GM18858 (cell line): ENCODE measurements around the gene WBP1.
"Not testable (repeated sequence)": the region's sequence is repeated elsewhere in the genome, so short reads cannot be mapped to it uniquely, and the experiment has no call there.

Experiments used
- ATAC-seq: cut with Tn5 transposase; IDR thresholded peaks from one replicate; pipeline ENCODE4 v1.9.1; 2021; ENCODE audit not compliant: unreplicated experiment

Gene WBP1

GRCh38 chr2:74448771-74449170, 9.5 kb upstream of the WBP1 start:
- ATAC-seq: no peak

GRCh38 chr2:74450570-74451190, 7.6 kb upstream of the WBP1 start:
- ATAC-seq: no peak

- peak; percentile 43 for ATAC-seq
Observed at GRCh38 chr2:74454654-74455511, 3.4 kb upstream of the WBP1 start, which contains the start of gene INO80B. INO80B (plus strand) TSS chr2:74455087; CDS start chr2:74455117, 30 bp downstream.

- ATAC-seq: no peak
Observed at GRCh38 chr2:74457129-74457548, 1.1 kb upstream of the WBP1 start.

DNA sequence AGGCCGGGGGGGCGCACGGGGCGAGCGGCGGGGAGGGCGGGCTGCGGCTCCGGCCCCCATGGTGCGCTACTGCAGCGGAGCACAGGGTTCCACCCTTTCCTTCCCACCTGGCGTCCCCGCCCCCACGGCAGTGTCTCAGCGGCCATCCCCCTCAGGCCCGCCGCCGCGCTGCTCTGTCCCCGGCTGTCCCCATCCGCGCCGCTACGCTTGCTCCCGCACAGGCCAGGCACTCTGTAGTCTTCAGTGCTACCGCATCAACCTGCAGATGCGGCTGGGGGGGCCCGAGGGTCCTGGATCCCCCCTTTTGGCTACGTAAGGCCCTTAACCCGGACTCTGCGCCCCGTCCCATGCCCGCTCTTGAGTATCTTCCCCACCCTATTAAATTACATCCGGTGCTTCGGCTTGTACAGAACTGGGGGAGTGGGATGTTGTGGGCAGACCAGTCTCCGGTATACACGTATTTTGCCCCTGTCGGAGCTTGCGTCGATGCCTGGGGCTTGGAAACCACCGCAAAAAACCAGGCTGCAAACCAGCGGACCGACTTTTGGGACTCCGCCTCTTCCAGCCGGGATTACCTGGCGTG, 598 bp upstream of the WBP1 start:
- peak; percentile 19 for ATAC-seq

DNA sequence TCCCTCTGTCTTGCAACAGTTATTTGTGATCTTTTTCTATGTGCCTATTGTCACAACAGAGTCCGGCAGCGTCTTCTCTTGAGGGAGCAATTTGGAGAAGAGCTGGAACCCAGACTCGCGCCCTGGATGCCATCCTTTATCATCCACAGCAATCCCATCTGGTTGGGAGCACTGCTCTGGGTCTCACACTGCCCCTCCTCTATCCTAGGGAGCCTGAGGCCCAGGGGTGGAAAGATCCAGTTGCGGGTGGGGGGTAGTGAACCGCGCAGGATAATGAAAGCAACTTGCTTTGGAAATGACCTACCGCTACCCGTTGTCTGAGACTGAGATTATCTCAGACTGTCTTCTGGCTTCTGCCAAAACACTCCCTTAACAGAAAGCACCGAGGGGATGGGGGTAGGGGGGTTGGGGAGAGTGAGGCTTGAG, 713 bp downstream of the WBP1 start:
- no peak for ATAC-seq

DNA sequence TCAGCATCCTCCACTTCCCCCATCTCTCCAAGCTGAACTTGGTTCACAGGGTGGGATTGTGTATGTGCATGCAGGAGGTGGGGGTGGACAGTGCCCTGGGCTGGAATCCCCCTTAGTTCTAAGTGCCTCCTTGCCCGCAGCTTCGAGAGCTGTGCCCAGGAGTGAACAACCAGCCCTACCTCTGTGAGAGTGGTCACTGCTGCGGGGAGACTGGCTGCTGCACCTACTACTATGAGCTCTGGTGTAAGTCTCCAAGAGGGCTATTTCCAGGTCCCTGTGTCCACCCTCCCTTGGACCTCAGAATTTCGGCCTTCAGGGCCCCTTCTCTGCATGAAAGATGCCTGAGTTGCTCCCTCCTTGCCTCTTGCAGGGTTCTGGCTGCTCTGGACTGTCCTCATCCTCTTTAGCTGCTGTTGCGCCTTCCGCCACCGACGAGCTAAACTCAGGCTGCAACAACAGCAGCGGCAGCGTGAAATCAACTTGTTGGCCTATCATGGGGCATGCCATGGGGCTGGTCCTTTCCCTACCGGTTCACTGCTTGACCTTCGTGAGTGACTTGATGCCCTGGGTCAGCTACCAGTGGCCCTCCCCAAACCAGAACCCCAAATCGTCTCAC, 1.4 kb downstream of the WBP1 start:
- ATAC-seq: not testable (repeated sequence)

DNA sequence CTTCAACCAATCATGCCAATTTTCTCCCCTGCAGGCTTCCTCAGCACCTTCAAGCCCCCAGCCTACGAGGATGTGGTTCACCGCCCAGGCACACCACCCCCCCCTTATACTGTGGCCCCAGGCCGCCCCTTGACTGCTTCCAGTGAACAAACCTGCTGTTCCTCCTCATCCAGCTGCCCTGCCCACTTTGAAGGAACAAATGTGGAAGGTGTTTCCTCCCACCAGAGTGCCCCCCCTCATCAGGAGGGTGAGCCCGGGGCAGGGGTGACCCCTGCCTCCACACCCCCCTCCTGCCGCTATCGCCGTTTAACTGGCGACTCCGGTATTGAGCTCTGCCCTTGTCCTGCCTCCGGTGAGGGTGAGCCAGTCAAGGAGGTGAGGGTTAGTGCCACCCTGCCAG, 1.9 kb downstream of the WBP1 start:
- not testable (repeated sequence) for ATAC-seq

DNA sequence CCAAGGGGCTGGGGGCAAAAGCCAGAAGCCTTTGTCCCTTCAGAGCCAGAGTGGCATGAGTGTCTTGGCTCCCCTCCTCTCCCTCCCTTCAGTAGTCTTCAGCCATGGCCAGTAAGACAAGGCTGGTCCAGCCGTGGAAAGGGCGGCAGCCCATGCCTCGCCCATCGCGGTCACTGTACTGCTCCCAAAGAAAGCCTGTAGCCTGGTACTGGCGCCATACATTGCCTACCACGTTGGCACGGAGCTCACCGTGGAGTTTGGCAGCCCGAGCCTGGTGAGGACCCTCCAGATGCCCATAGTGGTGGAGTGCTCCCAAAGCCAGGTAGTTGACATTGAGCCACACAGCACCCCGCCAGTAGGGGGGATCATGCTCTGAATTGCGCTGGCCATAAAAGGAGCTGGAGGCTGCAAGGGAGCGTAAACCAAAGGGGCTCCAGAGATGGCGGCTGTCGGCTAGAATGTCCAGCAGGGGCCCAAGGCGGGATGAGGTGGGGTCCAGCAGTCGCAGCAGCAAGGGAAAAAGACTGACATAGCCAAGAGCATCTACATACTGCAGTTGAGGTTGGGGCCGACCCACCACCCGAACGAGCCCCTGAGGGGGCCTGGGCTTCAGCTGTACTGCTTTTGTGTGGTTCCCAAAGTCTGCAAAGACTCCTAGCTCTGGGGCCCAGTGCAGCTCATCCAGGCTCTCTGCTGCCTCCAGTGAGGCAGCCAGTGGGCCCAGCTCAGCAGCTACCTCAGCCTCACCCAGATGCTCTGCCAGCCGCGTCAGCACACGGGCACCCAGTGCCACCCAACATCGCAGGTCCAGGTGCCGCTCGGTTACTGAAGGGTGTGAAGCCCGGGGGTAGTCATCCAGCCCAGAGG, 3.2 kb downstream of the WBP1 start:
- ATAC-seq: no peak

GRCh38 chr2:74462054-74462785, 4.0 kb downstream of the WBP1 start:
- no peak for ATAC-seq

- ATAC-seq: no peak
Observed at GRCh38 chr2:74462786-74463105, 4.5 kb downstream of the WBP1 start.

DNA sequence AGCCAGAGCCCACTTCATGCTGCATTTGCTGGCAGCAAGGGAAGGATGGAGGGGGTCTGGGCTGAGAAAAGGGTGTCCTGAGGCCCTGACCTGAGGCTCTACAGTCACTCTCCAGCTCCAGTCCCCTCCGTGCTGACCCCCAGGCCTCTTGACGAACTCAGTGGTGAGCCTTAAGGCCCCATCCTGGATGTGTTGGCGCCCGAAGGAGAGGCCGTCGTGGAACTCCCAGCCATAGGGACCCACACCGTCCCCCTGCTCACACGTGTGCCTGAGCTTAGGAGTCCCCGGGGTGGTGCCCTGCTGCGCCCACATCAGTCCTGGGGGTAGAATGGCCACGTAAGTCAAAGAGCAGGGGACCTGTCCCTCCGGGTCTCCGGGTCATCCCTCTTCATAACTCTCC, 6.2 kb downstream of the WBP1 start:
- ATAC-seq: no peak

DNA sequence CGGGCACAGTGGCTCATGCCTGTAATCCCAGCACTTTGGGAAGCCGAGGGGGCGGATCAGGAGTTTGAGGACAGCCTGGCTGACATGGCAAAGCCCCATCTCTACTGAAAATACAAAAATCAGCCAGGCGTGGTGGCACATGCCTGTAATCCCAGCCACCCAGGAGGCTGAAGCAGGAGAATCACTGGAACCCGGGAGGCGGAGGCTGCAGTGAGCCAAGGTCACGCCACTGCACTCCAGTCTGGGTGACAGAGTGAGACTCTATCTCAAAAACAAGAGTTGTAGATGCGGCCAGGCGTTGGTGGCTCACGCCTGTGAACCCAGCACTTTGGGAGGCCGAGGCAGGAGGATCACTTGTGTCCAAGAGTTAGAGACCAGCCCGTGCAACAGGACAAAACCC, 12.5 kb downstream of the WBP1 start:
- ATAC-seq: not testable (repeated sequence)

DNA sequence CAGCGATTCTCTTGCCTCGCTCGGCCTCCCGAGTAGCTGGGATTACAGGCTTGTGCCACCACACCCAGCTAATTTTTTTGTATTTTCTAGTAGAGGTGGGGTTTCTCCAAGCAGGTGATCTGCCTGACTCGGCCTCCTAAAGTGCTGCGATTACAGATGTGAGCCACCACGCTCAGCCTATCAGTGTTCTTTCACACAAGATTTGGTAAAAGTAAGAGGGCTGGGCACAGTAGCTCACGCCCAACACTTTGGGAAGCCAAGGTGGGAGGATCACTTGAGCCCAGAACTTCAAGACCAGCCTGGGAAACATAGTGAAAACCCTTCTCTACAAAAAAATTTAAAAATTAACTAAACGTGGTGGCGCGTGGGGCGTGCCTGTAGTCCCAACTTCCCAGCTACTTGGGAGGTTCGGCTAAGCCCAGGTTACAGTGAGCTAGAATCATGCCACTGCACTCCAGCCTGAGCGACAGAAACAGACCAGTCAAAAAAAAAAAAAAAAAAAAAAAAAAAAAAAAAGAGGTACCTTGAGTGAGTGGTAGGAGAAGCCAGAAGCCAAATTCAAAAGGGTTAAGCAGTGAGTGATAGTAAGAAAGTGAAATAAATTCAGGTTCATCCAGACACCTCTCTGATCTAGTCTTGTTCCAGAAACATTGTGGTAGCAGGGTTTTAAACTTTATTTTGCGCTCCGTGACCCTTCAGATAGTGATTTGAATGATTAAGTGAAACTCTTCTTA, 13.3 kb downstream of the WBP1 start:
- no peak for ATAC-seq

- peak; percentile 71 for ATAC-seq
Observed at GRCh38 chr2:74472086-74472944, 14.1 kb downstream of the WBP1 start, which contains the start of gene MRPL53. MRPL53 (minus strand) TSS chr2:74472680; CDS start chr2:74472660, 20 bp downstream.

DNA sequence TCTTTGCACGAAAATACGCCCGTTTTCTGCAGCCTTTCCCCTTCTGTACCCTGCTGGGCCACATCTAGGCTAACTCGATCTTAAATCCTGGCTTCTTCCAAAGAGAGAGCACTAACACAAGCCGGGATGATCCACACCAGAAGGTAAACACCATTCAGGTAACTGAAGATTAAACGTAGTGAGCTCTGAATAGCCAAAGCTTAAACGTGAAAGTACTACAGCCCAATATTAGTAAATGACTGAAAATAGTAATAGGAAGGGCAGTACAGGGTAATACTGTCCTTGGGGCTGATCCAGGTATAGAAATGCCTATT, 14.7 kb downstream of the WBP1 start:
- no peak for ATAC-seq

DNA sequence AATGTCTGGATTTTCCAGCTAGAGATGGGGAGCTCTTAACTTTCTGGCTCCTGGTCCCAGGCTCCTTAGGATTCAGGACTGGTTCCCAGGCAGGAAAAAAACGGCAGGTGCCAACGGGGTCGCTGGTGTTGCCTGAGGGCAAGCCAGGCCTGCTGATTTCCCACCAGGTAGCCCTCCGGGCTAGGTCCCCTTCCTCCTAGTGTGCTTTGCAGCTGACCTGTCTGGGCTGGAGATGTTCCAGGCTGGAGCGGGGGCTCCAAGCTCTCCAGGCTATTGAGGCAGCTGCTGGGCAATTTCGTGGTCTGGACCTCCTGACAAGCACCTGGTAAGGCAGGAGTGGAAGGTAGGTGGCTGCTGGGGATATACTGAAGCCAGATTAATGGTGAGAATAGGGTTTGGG, 16.2 kb downstream of the WBP1 start:
- no peak for ATAC-seq

GRCh38 chr2:74474899-74475298, 16.7 kb downstream of the WBP1 start:
- no peak for ATAC-seq

GRCh38 chr2:74481431-74481830, 23.2 kb downstream of the WBP1 start:
- ATAC-seq: no peak
